ENCODE measurements around the gene STRIP1.

Gene STRIP1

DNA sequence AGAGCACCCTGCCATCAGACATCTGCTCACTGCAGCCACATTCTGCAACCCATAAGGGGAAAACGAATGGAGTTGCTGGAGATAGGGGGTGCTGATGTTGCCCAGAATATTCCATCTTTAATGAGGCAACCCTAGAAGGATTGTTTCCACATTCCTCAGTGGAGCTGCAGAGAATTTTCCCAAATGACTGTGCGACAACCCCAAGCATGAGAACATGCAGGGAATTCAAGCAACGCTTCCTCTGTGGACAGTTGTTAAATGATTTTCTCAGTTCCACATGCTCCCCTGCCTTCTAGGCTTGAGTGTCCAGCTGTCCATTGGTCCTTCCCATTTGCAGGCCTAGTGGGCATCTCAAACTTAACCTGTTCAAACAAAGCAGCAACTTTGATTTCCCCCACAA is 57.4 kb downstream of the STRIP1 start:
- DNase-seq: no peak

DNA sequence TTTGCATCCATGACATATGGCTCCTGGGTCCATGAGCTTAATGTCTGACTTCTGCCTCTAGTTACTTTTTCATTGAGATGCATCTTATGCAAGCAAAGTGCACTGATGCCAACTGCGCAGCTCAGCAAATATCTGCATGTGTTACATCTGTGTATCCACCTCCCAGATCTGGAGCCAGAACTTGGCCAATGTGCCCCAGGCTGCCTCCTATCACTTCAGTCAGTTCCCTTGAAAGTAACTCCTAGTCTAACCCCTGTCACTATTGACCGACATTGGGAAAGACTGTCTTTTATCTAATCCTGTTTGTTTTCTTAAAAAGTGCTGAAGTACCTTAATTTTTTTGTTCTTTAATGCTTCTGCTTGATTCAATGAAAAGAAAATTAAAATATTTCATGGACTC is 58.6 kb downstream of the STRIP1 start:
- DNase-seq: no peak

DNA sequence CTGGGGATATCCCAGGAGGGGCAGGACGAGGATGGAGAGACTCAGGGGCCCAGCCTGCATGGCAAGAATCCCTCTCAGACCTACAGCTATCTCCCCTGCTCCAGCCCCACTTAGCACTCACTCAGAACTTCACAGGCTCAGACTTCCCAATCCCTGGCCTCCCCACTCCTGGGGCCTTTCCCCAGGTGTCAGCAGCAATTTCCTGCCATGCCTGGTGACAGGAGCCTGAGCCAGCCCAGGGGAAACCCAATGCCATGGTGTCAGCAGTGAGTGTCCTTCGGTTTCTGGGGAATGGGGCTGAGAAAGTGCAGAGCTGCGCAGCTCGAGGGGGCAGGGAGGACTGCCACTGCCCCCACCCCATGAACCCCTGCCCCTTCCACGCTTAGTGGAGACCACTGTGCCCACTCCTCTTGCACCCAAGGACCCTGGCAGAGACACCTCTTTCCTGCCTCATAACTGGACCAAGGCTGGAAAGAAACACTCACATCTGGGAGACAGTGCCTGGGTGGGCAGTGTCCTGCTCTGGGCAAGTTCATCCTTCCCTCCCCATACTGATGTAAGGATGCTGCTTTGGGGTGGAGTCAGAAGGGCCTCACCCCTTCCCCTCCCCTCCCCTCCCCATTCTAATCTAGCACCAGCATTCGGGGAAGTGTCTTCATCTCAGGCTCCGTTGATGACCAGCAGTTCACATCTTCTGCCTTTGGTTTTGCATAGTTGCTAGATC is 60.7 kb downstream of the STRIP1 start:
- DNase-seq: no peak

DNA sequence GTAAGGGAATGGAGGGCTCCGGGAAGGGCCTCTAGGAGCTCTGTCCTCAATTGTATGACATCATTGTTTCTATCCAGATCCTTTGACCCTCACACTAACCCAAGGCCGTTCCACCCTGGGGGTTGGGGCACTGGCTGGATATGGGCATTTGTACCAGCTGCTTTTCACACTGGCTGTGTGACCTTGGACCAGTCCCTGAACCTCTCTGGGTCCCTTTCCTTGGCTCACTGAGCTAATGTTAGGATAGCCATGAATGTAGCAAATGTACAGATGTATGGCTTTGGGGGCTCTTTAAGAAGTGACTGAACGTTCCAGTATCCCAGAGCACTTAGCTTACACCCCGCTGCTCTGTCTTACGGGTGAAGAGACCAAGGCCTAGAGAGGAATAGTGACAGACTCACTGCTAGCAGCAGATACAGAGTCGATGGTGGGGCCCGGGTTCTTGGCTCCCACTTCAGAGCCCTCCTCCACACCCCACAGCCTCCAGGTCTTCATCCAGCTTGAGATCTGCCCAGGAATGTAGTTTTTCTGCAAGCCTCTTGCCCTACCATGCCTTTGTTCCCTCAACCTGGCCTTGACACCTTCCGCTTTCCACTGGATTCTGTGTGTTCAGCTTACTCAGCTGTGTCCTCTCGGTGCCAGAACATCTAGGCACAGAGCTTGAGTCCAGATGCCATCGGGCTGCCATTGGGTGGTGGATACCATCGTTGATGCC is 63.2 kb downstream of the STRIP1 start:
- DNase-seq: no peak

DNA sequence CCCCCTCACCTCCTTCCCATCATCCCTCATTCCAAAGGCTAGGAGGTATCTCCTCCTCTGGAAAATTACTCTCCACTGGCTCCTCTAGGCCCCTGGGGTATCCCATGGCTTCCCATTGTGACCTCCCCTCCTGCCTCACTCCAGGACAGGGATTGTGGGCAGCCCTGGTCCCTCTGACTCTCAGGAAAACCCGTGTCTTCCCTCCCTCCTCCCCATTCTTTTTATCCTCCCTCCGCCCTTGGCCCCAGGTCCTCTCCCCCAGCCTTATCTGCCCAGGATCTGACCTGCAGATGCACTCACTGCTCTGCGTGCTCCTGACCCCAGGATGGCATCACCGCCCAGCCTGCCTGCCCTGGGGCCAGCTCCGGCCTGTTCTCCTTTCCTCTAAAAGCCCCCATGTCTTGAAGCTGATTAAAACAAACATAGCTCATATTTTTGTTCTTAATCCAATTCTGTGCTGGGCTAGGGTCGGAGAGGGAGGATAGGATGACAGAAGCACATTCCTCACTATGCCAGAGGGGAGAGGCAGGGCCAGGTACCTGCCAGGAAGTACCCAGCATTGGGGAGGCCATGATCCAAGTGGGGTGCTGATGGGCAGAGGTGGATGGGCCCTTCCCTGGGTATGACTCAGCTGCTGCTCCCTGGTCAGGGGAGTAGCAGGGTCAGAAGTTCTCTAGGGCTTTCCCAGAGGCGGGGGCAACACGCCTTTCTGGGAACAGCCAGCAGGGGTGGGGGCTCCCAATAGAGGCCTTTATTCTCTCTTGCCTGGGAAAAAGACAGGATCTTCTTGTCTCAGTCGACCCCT is 64.0 kb downstream of the STRIP1 start:
- DNase-seq: no peak

DNA sequence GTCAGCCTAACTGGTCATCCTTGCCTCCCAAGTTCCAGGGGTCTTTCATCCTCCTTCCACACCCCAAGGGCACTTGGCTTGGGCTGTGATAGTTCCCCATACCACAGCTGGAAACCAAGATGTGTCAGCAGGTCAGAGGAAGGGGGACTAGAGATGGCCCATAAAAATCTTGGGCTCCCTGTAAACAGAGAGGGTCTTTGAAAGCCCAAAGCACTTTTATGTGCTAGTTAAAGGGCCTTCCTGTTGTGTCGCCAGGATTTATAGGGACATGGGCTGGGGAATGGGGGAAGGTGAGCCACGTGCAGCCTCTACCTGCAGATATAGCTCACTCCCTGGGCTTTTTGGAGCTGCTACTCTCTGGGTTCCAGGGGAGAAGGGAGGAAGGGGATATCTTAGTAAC is 65.9 kb downstream of the STRIP1 start:
- DNase-seq: no peak

DNA sequence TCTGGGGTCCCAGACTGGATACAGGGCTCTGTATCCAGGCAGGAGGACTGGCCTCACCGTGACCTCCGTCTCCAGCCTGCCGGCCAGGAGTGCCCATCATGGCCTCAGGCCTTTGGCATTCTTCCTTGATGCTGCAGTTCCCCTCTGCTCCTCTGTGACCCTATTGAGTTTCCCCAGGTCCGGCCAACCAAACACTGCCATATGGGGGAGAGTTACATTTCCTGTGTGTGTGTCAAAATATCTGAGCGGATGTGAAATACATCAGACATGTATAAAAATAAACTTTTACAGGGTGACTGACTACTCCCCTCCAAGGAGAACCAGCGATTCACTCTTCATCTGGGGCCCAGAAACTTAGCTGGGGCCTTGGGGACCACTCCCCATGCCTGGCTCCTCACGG is 67.7 kb downstream of the STRIP1 start:
- DNase-seq: no peak
